Stimulated activated naive CD8-positive, alpha-beta T cell treated with anti-CD3 and anti-CD28 coated beads, Interleukin-15, Interleukin-2, amounts not matched to agents 100 ng/mL and 50 ng/mL, for 24 hours (primary cell): Measurements from ENCODE around the gene ALCAM.

ENCODE experiments used
- H3K27ac Mint-ChIP-seq: one replicate; pipeline ENCODE4 v1.8.0; 2021; ENCODE audit warnings: mild to moderate bottlenecking, mixed read lengths
- H3K27me3 Mint-ChIP-seq: one replicate; pipeline ENCODE4 v1.8.0; 2021; ENCODE audit warnings: mixed read lengths
- H3K36me3 Mint-ChIP-seq: one replicate; pipeline ENCODE4 v1.8.0; 2021; ENCODE audit warnings: low read depth, mixed read lengths
- H3K4me1 Mint-ChIP-seq: one replicate; pipeline ENCODE4 v1.8.0; 2021; ENCODE audit warnings: low read depth, mixed read lengths
- H3K4me3 Mint-ChIP-seq: one replicate; pipeline ENCODE4 v1.8.0; 2021; ENCODE audit warnings: mild to moderate bottlenecking, mixed read lengths
- H3K9me3 Mint-ChIP-seq: one replicate; pipeline ENCODE4 v1.8.0; 2021; ENCODE audit warnings: mixed read lengths

ALCAM gene

GRCh38 chr3:105497386-105497785 lies 130.7 kb downstream of the ALCAM start:
- no peaks in the 10 kb centered on the region for H3K9me3 Mint-ChIP-seq

GRCh38 chr3:105499961-105500360 lies 133.3 kb downstream of the ALCAM start:
- no peak overlapping the region for H3K4me3 Mint-ChIP-seq
- H3K27me3 Mint-ChIP-seq = no peaks in the 10 kb centered on the region
- no peaks in the 10 kb centered on the region for H3K36me3 Mint-ChIP-seq
- no peaks in the 10 kb centered on the region for H3K4me1 Mint-ChIP-seq
- no peak overlapping the region for H3K27ac Mint-ChIP-seq
- H3K9me3 Mint-ChIP-seq = no peaks in the 10 kb centered on the region

More at GRCh38 chr3:105497386-105497785, 130.7 kb downstream of the ALCAM start:
- Mint-ChIP-seq H3K27ac (no peak overlapping the region), H3K27me3 (no peaks in the 10 kb centered on the region), H3K4me1 (no peaks in the 10 kb centered on the region), H3K36me3 (no peaks in the 10 kb centered on the region), H3K4me3 (no peak overlapping the region)

- H3K27ac Mint-ChIP-seq = no peak overlapping the region
- no peaks in the 10 kb centered on the region for H3K9me3 Mint-ChIP-seq
- H3K27me3 Mint-ChIP-seq = no peaks in the 10 kb centered on the region
- no peak overlapping the region for H3K4me3 Mint-ChIP-seq
- H3K4me1 Mint-ChIP-seq = no peaks in the 10 kb centered on the region
- H3K36me3 Mint-ChIP-seq = no peaks in the 10 kb centered on the region
Observed at GRCh38 chr3:105502333-105502732, 135.6 kb downstream of the ALCAM start.

- Mint-ChIP-seq H3K4me1 (no peaks in the 10 kb centered on the region), H3K27ac (no peak overlapping the region), H3K9me3 (no peaks in the 10 kb centered on the region), H3K36me3 (no peaks in the 10 kb centered on the region), H3K27me3 (no peaks in the 10 kb centered on the region), H3K4me3 (no peak overlapping the region)
Observed at GRCh38 chr3:105503191-105503593, 136.5 kb downstream of the ALCAM start.

DNA sequence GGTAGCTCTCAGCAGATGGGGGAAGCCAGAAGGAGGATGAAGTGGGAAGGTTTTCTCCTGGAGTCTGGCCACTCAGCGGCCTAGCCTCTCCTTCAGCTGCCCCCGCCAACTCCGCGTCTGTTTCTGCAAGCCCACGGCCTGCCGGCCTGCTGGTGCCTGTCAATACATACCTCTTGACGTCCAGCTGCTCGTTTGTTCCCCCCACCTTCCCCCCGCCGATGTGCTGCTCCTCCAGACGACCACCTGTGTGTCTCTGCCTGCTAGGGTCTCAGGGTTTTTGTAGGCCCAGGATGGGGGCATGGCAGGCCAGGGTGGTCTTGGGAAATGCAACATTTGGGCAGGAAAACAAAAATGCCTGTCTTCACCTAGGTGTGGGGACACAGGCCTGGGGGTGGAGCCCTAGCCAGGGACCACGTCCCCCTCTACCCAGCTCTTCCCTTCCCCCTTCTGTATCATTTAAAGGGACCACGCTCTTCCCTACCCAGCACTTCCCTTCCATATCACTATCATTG lies 137.8 kb downstream of the ALCAM start:
- Mint-ChIP-seq H3K4me1 (no peaks in the 10 kb centered on the region), H3K36me3 (no peaks in the 10 kb centered on the region), H3K9me3 (no peaks in the 10 kb centered on the region), H3K4me3 (no peak overlapping the region), H3K27ac (no peak overlapping the region), H3K27me3 (no peaks in the 10 kb centered on the region)

DNA sequence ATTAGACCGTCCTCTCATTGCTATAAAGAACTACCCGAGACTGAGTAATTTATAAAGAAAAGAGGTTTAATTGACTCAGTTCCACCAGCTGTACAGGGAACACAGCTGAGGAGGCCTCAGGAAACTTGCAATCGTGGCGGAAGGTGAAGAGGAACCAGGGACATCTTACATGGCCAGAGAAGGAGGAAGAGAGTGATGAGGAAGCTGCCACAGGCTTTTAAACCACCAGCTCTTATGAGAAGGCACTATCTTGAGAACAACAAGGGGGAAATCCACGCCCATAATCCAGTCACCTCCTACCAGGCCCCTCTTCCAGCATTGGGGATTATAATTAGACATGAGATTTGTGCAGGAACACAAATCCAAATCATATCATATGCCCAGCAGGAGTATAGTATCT lies 138.5 kb downstream of the ALCAM start:
- no peaks in the 10 kb centered on the region for H3K4me1 Mint-ChIP-seq
- no peaks in the 10 kb centered on the region for H3K9me3 Mint-ChIP-seq
- H3K4me3 Mint-ChIP-seq = no peak overlapping the region
- no peak overlapping the region for H3K27ac Mint-ChIP-seq
- H3K36me3 Mint-ChIP-seq = no peaks in the 10 kb centered on the region
- H3K27me3 Mint-ChIP-seq = no peaks in the 10 kb centered on the region

DNA sequence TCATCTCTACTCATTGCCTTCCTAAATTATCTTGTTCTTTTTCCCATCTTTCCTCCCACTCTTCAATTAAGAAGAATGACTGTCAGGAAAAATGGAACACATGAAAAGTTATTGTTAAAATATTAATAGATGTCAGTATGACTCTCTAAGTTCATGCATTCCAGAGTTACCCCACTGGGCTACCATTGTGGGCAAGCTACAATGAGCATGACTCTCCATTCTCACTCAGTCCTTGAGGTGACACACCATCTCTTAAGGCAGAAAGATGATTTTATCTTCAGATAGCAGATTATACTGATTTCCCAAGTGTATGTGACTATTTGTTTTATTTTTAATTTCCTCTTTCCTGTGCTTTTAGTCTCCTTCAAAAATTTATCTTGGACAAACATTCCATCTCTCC lies 144.3 kb downstream of the ALCAM start:
- Mint-ChIP-seq H3K27ac (no peak overlapping the region), H3K36me3 (no peaks in the 10 kb centered on the region), H3K4me1 (no peaks in the 10 kb centered on the region), H3K4me3 (no peak overlapping the region), H3K9me3 (no peaks in the 10 kb centered on the region), H3K27me3 (no peaks in the 10 kb centered on the region)

GRCh38 chr3:105512061-105512460 lies 145.4 kb downstream of the ALCAM start:
- no peaks in the 10 kb centered on the region for H3K4me1 Mint-ChIP-seq
- no peak overlapping the region for H3K27ac Mint-ChIP-seq
- H3K36me3 Mint-ChIP-seq = no peaks in the 10 kb centered on the region
- no peaks in the 10 kb centered on the region for H3K27me3 Mint-ChIP-seq
- no peaks in the 10 kb centered on the region for H3K9me3 Mint-ChIP-seq
- H3K4me3 Mint-ChIP-seq = no peak overlapping the region

- H3K27me3 Mint-ChIP-seq = no peaks in the 10 kb centered on the region
- no peaks in the 10 kb centered on the region for H3K9me3 Mint-ChIP-seq
- H3K36me3 Mint-ChIP-seq = no peaks in the 10 kb centered on the region
- H3K4me1 Mint-ChIP-seq = no peaks in the 10 kb centered on the region
- H3K4me3 Mint-ChIP-seq = no peak overlapping the region
- no peak overlapping the region for H3K27ac Mint-ChIP-seq
Observed at GRCh38 chr3:105513042-105513441, 146.3 kb downstream of the ALCAM start.

DNA sequence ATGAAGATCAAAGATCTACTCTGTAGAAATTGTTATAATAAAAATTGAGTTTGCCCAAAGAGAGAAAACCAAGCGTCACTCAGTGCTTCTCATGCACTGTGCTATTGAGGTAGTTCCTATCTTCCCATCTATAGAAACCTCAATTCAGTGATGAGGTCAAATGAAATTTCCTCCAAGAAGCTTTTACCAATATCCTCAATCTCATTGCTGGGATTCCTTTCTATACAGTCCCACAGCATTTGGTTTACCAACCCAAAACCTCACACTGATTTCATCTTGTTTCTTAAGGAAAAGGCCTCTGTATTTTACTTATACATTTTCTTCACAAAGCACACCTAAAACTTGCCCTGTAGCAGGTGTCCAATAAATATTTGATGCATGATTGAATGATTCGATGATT lies 147.2 kb downstream of the ALCAM start:
- no peaks in the 10 kb centered on the region for H3K27me3 Mint-ChIP-seq
- no peaks in the 10 kb centered on the region for H3K4me1 Mint-ChIP-seq
- H3K9me3 Mint-ChIP-seq = no peaks in the 10 kb centered on the region
- no peak overlapping the region for H3K27ac Mint-ChIP-seq
- H3K36me3 Mint-ChIP-seq = no peaks in the 10 kb centered on the region
- no peak overlapping the region for H3K4me3 Mint-ChIP-seq

DNA sequence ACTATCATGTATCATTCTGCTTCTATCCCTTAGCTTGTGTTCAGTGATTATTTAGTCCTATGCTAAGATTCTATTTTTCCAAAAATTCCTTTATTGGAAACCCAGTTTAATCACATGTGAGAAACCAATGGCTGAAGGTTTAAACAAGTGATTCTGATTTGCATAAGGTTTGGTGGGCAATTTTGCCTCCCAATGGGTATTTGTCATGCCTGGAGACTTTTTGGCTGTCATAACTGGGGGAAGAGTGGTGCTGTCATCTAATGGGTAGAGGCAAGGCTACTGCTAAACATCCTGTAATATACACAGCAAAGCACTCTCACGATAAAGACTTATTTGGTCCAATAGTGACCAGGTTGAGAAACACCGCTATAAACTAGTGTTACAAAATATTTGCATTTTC lies 148.7 kb downstream of the ALCAM start:
- Mint-ChIP-seq H3K27ac (no peak overlapping the region), H3K27me3 (no peaks in the 10 kb centered on the region), H3K9me3 (no peaks in the 10 kb centered on the region), H3K36me3 (no peaks in the 10 kb centered on the region), H3K4me3 (no peak overlapping the region), H3K4me1 (no peaks in the 10 kb centered on the region)

GRCh38 chr3:105516972-105517371 lies 150.3 kb downstream of the ALCAM start:
- H3K4me3 Mint-ChIP-seq = no peak overlapping the region
- H3K9me3 Mint-ChIP-seq = no peaks in the 10 kb centered on the region
- H3K27me3 Mint-ChIP-seq = no peaks in the 10 kb centered on the region
- H3K27ac Mint-ChIP-seq = no peak overlapping the region
- H3K36me3 Mint-ChIP-seq = no peaks in the 10 kb centered on the region
- H3K4me1 Mint-ChIP-seq = no peaks in the 10 kb centered on the region

DNA sequence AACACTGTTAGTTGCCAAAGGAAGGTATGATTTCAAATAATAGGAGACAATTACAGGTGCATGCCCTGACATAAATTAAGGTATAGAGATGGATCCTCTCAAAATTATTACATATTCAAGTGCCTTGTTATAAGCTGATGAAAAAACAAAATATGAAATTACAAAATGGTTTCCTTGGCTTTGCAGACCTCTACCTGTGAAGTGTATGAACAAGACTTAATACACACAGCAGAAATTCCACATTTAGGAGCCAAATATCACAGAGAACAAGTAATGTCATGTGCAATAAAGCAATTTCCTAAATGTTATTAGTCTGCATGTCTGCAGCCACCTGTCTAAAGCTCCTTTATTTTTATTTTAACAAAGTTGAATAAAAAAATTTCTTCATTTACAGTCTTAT lies 151.5 kb downstream of the ALCAM start:
- Mint-ChIP-seq H3K9me3 (no peaks in the 10 kb centered on the region), H3K4me3 (no peak overlapping the region), H3K27me3 (no peaks in the 10 kb centered on the region), H3K27ac (no peak overlapping the region), H3K36me3 (no peaks in the 10 kb centered on the region), H3K4me1 (no peaks in the 10 kb centered on the region)

- no peaks in the 10 kb centered on the region for H3K36me3 Mint-ChIP-seq
- H3K4me3 Mint-ChIP-seq = no peak overlapping the region
- H3K9me3 Mint-ChIP-seq = no peaks in the 10 kb centered on the region
- H3K27ac Mint-ChIP-seq = no peak overlapping the region
- H3K27me3 Mint-ChIP-seq = no peaks in the 10 kb centered on the region
- no peaks in the 10 kb centered on the region for H3K4me1 Mint-ChIP-seq
Observed at GRCh38 chr3:105518806-105519418, 152.2 kb downstream of the ALCAM start.

- H3K4me1 Mint-ChIP-seq = peaks cover 4% of the 10 kb centered on the region
- H3K4me3 Mint-ChIP-seq = no peak overlapping the region
- H3K9me3 Mint-ChIP-seq = no peaks in the 10 kb centered on the region
- no peaks in the 10 kb centered on the region for H3K27me3 Mint-ChIP-seq
- no peak overlapping the region for H3K27ac Mint-ChIP-seq
- peaks cover 5% of the 10 kb centered on the region for H3K36me3 Mint-ChIP-seq
Observed at GRCh38 chr3:105521770-105522169, 155.1 kb downstream of the ALCAM start.

GRCh38 chr3:105523501-105523900 lies 156.8 kb downstream of the ALCAM start:
- H3K27ac Mint-ChIP-seq = no peak overlapping the region
- no peaks in the 10 kb centered on the region for H3K27me3 Mint-ChIP-seq
- peaks cover 13% of the 10 kb centered on the region for H3K4me1 Mint-ChIP-seq
- H3K4me3 Mint-ChIP-seq = no peak overlapping the region
- H3K36me3 Mint-ChIP-seq = peaks cover 9% of the 10 kb centered on the region
- no peaks in the 10 kb centered on the region for H3K9me3 Mint-ChIP-seq
